NCI-H128 (cell line): ENCODE results near the gene PROX2.

ENCODE experiments used
- DNase-seq: peaks from one replicate; lab custom pipeline; 2025; ENCODE audit not compliant: unreplicated experiment; lab: John Stamatoyannopoulos, UW

The PROX2 gene, protein sequence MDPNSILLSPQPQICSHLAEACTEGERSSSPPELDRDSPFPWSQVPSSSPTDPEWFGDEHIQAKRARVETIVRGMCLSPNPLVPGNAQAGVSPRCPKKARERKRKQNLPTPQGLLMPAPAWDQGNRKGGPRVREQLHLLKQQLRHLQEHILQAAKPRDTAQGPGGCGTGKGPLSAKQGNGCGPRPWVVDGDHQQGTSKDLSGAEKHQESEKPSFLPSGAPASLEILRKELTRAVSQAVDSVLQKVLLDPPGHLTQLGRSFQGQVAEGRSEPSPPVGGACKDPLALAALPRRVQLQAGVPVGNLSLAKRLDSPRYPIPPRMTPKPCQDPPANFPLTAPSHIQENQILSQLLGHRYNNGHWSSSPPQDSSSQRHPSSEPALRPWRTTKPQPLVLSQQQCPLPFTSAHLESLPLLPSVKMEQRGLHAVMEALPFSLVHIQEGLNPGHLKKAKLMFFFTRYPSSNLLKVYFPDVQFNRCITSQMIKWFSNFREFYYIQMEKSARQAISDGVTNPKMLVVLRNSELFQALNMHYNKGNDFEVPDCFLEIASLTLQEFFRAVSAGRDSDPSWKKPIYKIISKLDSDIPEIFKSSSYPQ

DNA sequence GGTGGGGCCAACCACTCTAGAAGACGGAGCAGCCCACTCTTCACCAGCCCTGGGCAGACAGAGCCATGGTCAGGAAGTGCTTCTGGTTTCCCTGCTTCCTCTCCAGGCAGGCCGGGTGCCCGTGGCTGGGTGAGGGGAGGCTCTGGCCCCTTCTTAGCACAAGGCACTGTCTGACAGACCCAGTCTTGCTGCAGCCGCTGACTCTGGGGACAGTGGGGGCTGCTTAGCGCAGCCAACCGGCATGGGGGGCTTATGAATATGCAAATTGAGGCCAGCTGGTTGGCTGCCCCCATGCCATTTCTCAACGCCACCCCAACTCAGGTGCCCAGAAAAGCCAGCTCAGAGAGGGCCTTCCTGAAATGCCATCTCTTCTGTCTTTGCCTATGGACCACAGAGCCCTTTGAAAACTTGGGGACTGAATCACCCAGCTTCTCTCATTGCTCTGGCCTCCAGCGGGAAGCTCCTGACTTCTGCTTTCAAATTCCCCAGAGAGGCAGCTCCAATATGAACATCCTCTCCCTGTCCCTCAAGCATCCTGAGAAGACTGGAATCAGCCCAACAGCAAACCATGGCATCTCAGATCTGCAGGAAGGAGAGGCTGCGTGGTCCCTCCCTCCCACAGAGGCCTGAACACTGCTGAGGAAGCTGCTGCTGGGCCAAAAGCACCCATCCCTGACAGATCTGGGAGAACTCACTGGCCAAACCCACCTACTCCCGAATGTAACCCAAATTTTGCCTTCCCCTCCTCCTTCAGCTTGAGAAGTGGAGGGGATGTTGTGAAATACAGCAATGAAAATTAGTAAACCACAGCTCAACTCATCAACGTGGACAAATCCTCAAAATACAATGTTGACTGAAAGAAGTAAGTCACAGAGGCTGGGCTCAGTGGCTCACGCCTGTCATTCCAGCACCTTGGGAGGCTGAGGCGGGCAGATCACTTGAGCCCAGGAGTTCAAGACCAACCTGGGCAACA lies at the start of gene PROX2:
Gene PROX2 (minus strand): TSS at position 205 of the 973 bp plus-strand sequence. CDS start 12,311 bp downstream, outside the sequence.
- DNase-seq, result no peak

- DNase-seq, result no peak
Measured at GRCh38 chr14:74924061-74924460, 48.1 kb upstream of the PROX2 start.

DNA sequence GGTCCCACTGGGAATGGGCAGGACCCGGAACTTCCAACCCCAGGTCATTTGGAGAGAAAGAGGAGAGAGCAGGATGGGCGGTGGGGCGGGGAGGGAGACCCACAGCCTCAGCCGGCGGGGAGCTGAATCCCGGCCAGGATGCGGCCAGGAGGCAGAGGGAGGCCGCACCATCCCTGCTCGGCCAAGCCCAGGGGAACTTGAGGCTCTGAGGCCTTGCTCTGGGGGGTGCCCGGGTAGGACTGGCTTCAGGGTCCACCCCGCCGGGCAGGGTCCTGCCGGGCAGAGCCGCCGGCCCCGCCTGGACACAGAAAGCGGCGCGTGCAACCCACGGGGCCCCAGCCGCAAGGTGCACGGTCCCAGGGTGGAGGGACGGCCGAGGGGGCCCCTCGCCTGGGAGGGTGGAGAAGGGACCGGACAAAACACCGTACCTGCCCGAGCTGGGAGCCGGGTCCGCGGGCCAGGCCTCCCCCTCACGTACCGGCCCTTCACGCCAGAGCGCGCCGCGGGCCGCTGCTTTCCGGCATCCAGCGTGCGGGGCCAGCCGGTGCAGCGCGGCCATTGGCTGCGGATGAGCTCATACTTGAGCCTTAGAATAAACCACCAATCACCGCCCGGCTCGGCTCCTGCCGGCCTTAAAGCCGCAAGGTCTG lies 46.9 kb upstream of the PROX2 start, which contains the start of gene RPS6KL1:
Gene RPS6KL1 (minus strand): TSS at position 509 of the 650 bp plus-strand sequence. CDS start 1,719 bp downstream, outside the sequence.
- DNase-seq, result peak; percentile 49

DNA sequence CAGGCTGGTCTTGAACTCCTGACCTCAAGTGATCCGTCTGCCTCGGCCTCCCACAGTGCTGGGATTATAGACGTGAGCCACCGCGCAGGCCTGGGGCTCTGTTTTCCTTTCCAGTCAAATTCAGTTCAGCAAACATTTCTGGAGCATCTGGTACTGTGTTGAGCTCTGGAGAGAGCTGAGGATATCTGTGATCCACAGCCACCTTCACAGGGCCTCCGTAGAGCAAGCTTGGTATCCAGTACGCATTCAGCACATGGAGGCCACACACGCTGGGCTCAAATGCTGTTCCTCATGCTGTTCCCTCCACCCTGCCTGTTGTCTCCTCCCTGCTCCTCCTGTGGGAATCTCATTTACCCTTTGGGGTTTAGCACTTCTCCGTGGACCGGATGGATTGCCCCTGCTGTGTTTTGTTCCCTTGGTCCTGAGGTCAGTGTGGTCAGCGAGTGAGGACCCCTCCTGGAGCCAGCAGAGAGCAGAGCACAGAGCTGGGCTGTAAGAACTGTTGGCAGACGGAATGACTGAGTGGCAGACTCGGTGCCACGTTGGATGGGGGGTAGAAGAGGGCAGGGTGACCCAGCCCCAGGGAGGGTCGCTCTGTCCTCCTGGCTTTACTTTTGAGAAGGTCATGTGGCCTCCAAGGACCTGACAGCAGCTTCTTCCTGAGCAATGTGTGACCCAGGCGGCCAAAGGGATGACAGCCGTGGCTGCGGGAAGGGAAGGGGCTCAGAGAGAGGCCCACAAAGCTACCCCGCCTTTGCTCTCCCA lies 46.2 kb upstream of the PROX2 start:
- DNase-seq, result no peak

DNA sequence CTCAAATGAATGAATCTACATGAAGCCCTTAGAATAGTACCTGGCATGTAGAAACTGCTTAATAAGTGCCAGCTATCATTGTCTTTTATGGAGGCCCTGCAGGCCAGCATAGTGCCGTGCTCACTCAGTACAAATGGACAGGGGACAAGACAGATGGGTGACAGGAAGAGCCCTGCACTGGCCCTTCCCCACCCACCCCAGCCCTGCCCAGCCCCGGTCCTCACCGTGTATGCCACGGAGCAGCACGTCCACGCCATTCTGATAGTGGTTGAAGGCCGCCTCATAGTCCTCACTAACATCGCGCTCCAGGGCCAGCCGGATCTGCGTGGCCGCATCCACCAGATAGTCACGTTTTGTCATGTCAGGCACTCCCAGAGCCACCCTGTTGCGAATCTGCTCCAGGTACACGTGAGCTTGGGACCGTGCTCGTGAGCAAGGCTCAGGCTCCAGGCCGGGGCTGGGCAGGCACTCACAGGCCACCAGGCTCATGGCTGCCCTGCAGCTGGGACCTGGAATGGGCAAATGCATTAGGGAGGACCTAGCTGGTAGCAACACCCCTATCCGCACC lies 45.2 kb upstream of the PROX2 start:
- DNase-seq, result no peak

- no peak for DNase-seq
Measured at GRCh38 chr14:74920281-74920680, 44.3 kb upstream of the PROX2 start.

- no peak for DNase-seq
Measured at GRCh38 chr14:74919421-74920165, 43.6 kb upstream of the PROX2 start.

DNA sequence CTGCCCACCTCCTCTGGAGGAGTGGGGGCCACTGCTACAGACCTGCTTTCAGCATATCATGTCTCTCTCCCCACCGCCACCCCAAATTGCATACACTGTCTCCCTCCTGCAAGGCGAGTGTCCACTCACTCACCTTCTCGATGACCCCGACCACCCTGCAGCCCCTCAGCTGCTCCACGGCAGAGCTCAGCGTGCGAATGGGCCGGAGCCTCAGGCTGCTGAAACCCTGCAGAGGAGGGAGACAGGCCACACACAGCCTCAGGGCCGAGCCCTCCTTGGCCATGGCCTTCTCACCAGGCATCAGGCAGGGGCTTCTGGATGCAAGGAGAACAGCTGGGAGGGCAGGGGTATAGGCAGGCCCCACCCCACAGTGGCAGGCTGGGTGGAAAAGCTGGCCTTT lies 42.4 kb upstream of the PROX2 start:
- no peak for DNase-seq

DNA sequence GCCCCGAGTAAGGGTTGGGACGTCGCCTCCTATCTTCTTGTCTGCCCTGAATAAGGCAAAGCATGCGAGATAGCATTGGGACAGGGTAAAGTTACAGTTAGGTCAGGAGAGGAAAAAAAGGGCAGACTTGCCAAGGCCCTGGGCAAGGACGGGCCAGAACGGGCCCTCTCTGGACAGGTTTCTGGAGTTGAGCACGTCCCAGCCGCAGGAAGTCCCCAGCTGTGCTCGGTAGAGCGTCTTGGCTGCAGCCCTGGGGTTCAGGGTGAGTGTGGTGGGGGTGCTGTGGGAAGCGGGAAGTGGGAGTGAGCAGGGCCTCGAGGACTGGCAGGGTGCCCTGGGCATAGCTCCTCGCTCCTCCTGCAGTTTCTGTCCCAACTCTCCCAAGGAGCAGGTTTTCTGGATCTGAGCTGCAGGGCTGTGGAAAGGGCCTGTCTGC lies 41.7 kb upstream of the PROX2 start:
- no peak for DNase-seq

DNA sequence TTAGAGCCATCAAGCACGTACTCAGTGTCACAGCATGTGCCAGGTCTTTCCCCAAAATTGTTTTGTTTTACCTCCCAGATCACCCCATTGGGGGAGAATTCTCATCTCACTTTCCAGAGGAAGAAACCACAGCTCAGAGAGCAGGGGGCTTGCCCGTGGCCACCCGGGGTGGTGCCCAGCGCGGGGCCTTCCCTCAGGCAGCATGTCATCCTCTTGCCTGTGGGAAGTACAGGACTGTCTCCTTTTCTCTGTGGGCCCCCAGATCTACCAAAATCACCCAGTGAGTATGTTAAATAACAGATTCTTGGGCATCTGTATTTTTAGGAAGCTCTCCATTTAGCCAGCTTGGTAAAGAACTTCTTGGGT lies 41.2 kb upstream of the PROX2 start:
- DNase-seq, result no peak

GRCh38 chr14:74915826-74916225 lies 39.9 kb upstream of the PROX2 start:
- DNase-seq, result no peak

GRCh38 chr14:74915426-74915825 lies 39.5 kb upstream of the PROX2 start:
- no peak for DNase-seq

DNA sequence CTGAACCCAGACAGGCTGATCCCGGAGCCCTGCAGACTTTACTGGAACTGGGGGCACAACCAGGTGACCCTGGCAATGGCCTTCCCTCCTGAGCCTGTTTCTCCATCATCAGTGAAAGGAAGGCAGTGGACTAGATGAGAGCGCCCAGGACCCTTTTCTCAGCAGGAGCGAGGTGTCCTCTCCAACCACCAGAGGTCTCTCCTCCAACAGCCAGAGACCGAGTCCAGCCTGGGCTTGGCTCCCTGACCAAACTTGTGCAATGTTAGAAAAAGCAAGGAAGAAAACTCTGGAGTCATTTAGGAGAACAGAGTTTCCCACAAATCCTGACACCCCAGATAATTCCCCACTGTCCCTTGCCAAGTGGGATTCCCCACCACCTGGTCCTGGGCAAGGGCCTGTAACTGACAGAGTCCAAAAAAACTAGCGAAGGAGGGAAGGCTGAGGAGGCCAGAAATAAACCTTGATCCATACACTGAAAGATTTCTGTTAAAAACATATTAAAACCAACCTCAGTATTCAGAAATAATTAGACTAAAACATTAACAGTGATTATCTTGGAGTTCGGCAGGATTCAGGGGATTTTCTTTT lies 38.1 kb upstream of the PROX2 start:
- peak; percentile 10 for DNase-seq

- DNase-seq, result no peak
Measured at GRCh38 chr14:74913393-74913910, 37.5 kb upstream of the PROX2 start.

- DNase-seq, result no peak
Measured at GRCh38 chr14:74912801-74913200, 36.9 kb upstream of the PROX2 start.

- no peak for DNase-seq
Measured at GRCh38 chr14:74912111-74912510, 36.2 kb upstream of the PROX2 start.

- no peak for DNase-seq
Measured at GRCh38 chr14:74911704-74912103, 35.8 kb upstream of the PROX2 start.

DNA sequence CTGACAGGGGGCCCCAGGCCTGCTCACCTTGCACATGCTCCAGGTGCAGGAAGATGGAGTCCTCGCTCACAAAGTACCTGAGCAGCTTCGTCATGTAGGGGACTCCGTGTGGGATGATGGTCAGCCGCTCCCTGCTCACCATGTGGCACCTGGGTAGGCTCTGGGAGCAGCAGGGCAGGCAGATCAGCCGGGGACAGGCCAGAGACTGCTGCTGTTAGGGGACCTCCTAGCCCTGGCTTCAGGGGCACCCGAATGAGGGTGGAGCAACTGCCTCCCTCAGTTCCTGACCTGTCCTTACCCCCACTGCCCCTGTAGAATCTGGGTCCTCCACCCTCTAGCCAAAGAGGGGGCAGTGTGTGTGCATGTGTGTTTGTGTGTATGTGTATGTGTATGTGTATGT lies 35.3 kb upstream of the PROX2 start:
- DNase-seq, result no peak
